ENCODE results near the gene C17orf67.

C17orf67 gene

GRCh38 chr17:56742601-56743000 is 91.1 kb downstream of the C17orf67 start:
- H3K27ac ChIP-seq = no peak overlapping the region
- CTCF ChIA-PET = no interaction called here
- no peak for DNase-seq (ENCODE audit: low spot score)
- POLR2A ChIA-PET (ENCODE audit: low non-redundant PET) = no interaction called here
- TF ChIP-seq CTCF (conservative IDR thresholded peaks at IDR 0.05; ENCODE audit: low read depth) = no peak
